A549 (cell line): ENCODE data around the gene NQO1. TPM values are rescaled to one million over a fixed set of nuclear protein-coding genes. Genes with fewer than 3 reads are reported as not detected.

Experiments
- ATAC-seq, 2 experiments: fragments of 200-7000 bp in 1 of 2; fragments of >200 bp in 1 of 2; cut with Nextera tagmentation in 1 of 2; cut with Tn5 transposase in 1 of 2; 3 replicates each; pipeline versions ENCODE4 v1.8.0 to v1.9.1; 2018 to 2020; ENCODE audit warnings: mild to moderate bottlenecking in 1 of 2, moderate library complexity in 1 of 2
- CTCF ChIA-PET: fragments of 300-600 bp; sonication (Branson Sonifier 250); formaldehyde crosslinking; extraction: SDS; loops from one replicate; lab custom pipeline; 2021; ENCODE audit warnings: antibody characterized with exemption, inconsistent platforms; lab: Yijun Ruan, JAX
- POLR2A ChIA-PET: fragments of 350-600 bp; formaldehyde crosslinking; extraction: SDS; loops from one replicate; lab custom pipeline; 2021; ENCODE audit warnings: antibody characterized with exemption, inconsistent platforms; lab: Yijun Ruan, JAX
- DNase-seq, 2 experiments: peaks; one replicate each; pipeline versions ENCODE4 v3.0.0 to v3.0.0-alpha.2; 2011 to 2016; ENCODE audit warnings: low read depth in 1 of 2, low spot score in 1 of 2
- FAIRE-seq: peaks from 2 replicates; lab custom pipeline; 2011; peaks lifted over from hg19 to GRCh38; lab: Jason Lieb, UNC
- H3K27ac ChIP-seq, 2 experiments: fragments of >200 bp; sonication (Bioruptor Twin); formaldehyde crosslinking; 3 replicates each; pipeline ENCODE4 v1.5.1; 2016 to 2017
- H3K4me1 ChIP-seq: fragments of >200 bp; sonication (Bioruptor Twin); formaldehyde crosslinking; 3 replicates; pipeline ENCODE4 v1.6.1; 2016
- H3K4me2 ChIP-seq: fragments of >200 bp; sonication (Bioruptor Twin); formaldehyde crosslinking; 3 replicates; pipeline ENCODE4 v1.6.1; 2016
- H3K4me3 ChIP-seq: fragments of >200 bp; sonication (Bioruptor Twin); formaldehyde crosslinking; 3 replicates; pipeline ENCODE4 v1.5.1; 2016
- H3K9me3 ChIP-seq: fragments of >200 bp; sonication (Bioruptor Twin); formaldehyde crosslinking; 3 replicates; pipeline ENCODE4 v1.6.1; 2016
- CHD2 ChIP-seq: fragments of 150-350 bp; IDR thresholded peaks from 2 replicates; pipeline ENCODE4 v1.6.1; 2014; ENCODE audit warnings: low read length; ENCODE audit not compliant: partially characterized antibody
- EHMT2 ChIP-seq: fragments of 200-600 bp; sonication (generic); IDR thresholded peaks from 2 replicates; pipeline ENCODE4 v1.6.1; 2016; ENCODE audit warnings: antibody characterized with exemption, low read depth, mild to moderate bottlenecking, moderate library complexity
- HDAC2 ChIP-seq: fragments of 200-600 bp; sonication (generic); IDR thresholded peaks from 2 replicates; pipeline ENCODE4 v1.6.1; 2016
- HOXA7 ChIP-seq: fragments of 250-450 bp; sonication (Bioruptor Pico); IDR thresholded peaks from 2 replicates; pipeline ENCODE4 v1.5.0; 2020; ENCODE audit warnings: mild to moderate bottlenecking, moderate library complexity
- HOXB13 ChIP-seq: fragments of 250-450 bp; sonication (Bioruptor Pico); IDR thresholded peaks from 2 replicates; pipeline ENCODE4 v1.5.0; 2020; ENCODE audit warnings: low read depth, mild to moderate bottlenecking, moderate library complexity
- POLR2AphosphoS2 ChIP-seq: conservative IDR thresholded peaks from 2 replicates; pipeline ENCODE4 v1.6.1; 2012; ENCODE audit warnings: low read length, improper control_type of control experiment, inconsistent platforms
- RAD21 ChIP-seq, 2 experiments: fragments of >200 bp in 1 of 2; sonication (Bioruptor Twin) in 1 of 2; formaldehyde crosslinking in 1 of 2; IDR thresholded peaks in 1 of 2; conservative IDR thresholded peaks in 1 of 2; 2 replicates in 1 of 2; 3 replicates in 1 of 2; pipeline ENCODE4 v1.6.1; 2012 to 2018; ENCODE audit warnings: inconsistent platforms in 1 of 2
- RARB ChIP-seq: fragments of 250-450 bp; sonication (Bioruptor Pico); IDR thresholded peaks from 2 replicates; pipeline ENCODE4 v1.8.0; 2021; ENCODE audit warnings: mild to moderate bottlenecking, moderate library complexity
- SMC3 ChIP-seq: fragments of >200 bp; sonication (Bioruptor Twin); formaldehyde crosslinking; IDR thresholded peaks from 3 replicates; pipeline ENCODE4 v1.6.1; 2018; ENCODE audit warnings: inconsistent platforms
- TFCP2L1 ChIP-seq: fragments of 250-450 bp; sonication (Bioruptor Pico); IDR thresholded peaks from 2 replicates; pipeline ENCODE4 v1.5.0; 2021; ENCODE audit warnings: mild to moderate bottlenecking
- ZC3H11A ChIP-seq: fragments of 450-650 bp; IDR thresholded peaks from 2 replicates; pipeline ENCODE4 v1.6.1; 2014; ENCODE audit warnings: antibody characterized with exemption, mild to moderate bottlenecking
- WGBS: methylation state at CpG from one replicate; pipeline ENCODE4 v1.1.6; 2017; ENCODE audit errors: missing lambda C conversion rate; 5-methylcytosine and 5-hydroxymethylcytosine counted together
- polyA plus RNA-seq, 4 experiments: library from polyadenylated mRNA; depleted of rRNA in 3 of 4; stranded (reverse); fragments of >200 nt; fragmentation: RNase III in 1 of 4; extraction: RNeasy Plus Mini Kit Qiagen cat#74134 plus additional on column Dnase treatment in 1 of 4; gene quantifications; 2 replicates in 3 of 4; 3 replicates in 1 of 4; pipeline ENCODE4 v1.2.3, GENCODE V29; 2011 to 2017
- TF ChIP-seq, protein P1 (sequence below): fragments of >200 bp; sonication (Bioruptor Twin); formaldehyde crosslinking; IDR thresholded peaks from 3 replicates; pipeline ENCODE4 v1.5.1; 2016
- TF ChIP-seq, protein P2 (sequence below): fragments of 200-600 bp; sonication (generic); IDR thresholded peaks from 2 replicates; pipeline ENCODE4 v1.6.1; 2016; ENCODE audit warnings: antibody characterized with exemption, mild to moderate bottlenecking, moderate library complexity
- TF ChIP-seq, protein P3 (sequence below): IDR thresholded peaks from 2 replicates; pipeline ENCODE4 v1.6.1; 2012

Gene NQO1
- polyA plus RNA-seq, 2 of the 4 experiments (the other 2 are of a cell fraction): 1,834 to 2,775 TPM

DNA sequence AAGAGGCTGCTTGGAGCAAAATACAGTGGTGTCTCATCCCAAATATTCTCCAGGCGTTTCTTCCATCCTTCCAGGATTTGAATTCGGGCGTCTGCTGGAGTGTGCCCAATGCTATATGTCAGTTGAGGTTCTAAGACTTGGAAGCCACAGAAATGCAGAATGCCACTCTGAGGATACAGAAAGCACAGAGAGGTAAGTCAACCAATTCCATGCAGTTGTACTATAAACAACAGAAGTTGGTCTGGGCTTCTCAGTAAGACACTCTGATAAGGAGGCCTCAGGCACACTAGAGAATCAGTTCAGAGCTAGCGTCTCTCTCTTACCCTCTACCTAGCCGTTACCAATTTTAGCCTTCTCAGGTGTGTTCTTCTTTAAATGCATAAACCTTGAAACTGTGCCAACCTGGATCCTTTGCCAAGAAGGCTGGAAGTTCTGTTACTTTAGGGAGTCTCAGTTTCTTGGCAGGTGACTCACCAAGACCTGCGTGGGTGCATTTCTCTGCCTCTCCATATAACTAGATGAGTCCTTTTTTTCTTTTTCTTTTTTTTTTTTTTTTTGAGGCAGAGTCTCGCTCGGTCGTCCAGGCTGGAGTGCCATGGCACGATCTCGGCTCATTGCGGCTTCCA is 15.1 kb downstream of the NQO1 start:
- H3K4me1 ChIP-seq: peaks cover 60% of the 10 kb centered on the region
- CTCF ChIA-PET: interaction anchor here (0.7 to 5.6 kb wide), 4 partner anchors 13 to 315 kb away, joined by 3 to 54 read pairs (median 28); partner anchors contain the start of genes NOB1 and NQO1
- H3K4me3 ChIP-seq: no peak overlapping the region
- ATAC-seq (peak in 1 of 2 experiments; percentile 4; a peak in 2 of 6 replicates), DNase-seq (no peak), FAIRE-seq (no peak)
- POLR2A ChIA-PET: interaction anchor here (0.9 to 1.7 kb wide), 2 partner anchors 15 to 92 kb away, joined by 3 to 6 read pairs; partner anchors contain the start of gene NQO1
- H3K4me2 ChIP-seq: no peak overlapping the region
- H3K27ac ChIP-seq: no peak overlapping the region
- TF ChIP-seq ZC3H11A (no peak), SMC3 (no peak), HOXB13 (CRISPR knock-in tag) (no peak), EHMT2 (no peak), RARB (CRISPR knock-in tag) (no peak)
- H3K9me3 ChIP-seq: no peaks in the 10 kb centered on the region
- 80% methylated on average over 12 of the region's 12 CpGs for WGBS

GRCh38 chr16:69709456-69710084 is 16.8 kb downstream of the NQO1 start:
- ChIA-PET CTCF (interaction anchor here (0.6 to 5.6 kb wide), 25 partner anchors 9 to 312 kb away, joined by 3 to 54 read pairs (median 4); partner anchors contain the start of genes NOB1 and NQO1), POLR2A (interaction anchor here (0.9 to 2.3 kb wide), 4 partner anchors 17 to 313 kb away, joined by 3 to 6 read pairs (median 4); partner anchors contain the start of genes NOB1 and NQO1)
- H3K4me1 ChIP-seq: peaks cover 59% of the 10 kb centered on the region
- H3K4me3 ChIP-seq: no peak overlapping the region
- ATAC-seq (peak in 1 of 2 experiments; percentile 5; a peak in 1 of 6 replicates), DNase-seq (peak; percentile 58 to 73), FAIRE-seq (no peak)
- H3K4me2 ChIP-seq: no peak overlapping the region
- no peaks in the 10 kb centered on the region for H3K9me3 ChIP-seq
- WGBS: 63% methylated on average over 5 of the region's 5 CpGs
- H3K27ac ChIP-seq: peak overlapping the region in 1 of 2 experiments; percentile 44; a peak in 3 of 6 replicates
- TF ChIP-seq RAD21 (conservative IDR thresholded peaks at IDR 0.05 in 1 of 2, IDR thresholded peaks at IDR 0.05 in 1 of 2) (peak; percentile 68 to 72), SMC3 (peak; percentile 62), CHD2 (no peak)
- TF ChIP-seq, protein P1, sequence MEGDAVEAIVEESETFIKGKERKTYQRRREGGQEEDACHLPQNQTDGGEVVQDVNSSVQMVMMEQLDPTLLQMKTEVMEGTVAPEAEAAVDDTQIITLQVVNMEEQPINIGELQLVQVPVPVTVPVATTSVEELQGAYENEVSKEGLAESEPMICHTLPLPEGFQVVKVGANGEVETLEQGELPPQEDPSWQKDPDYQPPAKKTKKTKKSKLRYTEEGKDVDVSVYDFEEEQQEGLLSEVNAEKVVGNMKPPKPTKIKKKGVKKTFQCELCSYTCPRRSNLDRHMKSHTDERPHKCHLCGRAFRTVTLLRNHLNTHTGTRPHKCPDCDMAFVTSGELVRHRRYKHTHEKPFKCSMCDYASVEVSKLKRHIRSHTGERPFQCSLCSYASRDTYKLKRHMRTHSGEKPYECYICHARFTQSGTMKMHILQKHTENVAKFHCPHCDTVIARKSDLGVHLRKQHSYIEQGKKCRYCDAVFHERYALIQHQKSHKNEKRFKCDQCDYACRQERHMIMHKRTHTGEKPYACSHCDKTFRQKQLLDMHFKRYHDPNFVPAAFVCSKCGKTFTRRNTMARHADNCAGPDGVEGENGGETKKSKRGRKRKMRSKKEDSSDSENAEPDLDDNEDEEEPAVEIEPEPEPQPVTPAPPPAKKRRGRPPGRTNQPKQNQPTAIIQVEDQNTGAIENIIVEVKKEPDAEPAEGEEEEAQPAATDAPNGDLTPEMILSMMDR: peak; percentile 78
- TF ChIP-seq, protein P2, sequence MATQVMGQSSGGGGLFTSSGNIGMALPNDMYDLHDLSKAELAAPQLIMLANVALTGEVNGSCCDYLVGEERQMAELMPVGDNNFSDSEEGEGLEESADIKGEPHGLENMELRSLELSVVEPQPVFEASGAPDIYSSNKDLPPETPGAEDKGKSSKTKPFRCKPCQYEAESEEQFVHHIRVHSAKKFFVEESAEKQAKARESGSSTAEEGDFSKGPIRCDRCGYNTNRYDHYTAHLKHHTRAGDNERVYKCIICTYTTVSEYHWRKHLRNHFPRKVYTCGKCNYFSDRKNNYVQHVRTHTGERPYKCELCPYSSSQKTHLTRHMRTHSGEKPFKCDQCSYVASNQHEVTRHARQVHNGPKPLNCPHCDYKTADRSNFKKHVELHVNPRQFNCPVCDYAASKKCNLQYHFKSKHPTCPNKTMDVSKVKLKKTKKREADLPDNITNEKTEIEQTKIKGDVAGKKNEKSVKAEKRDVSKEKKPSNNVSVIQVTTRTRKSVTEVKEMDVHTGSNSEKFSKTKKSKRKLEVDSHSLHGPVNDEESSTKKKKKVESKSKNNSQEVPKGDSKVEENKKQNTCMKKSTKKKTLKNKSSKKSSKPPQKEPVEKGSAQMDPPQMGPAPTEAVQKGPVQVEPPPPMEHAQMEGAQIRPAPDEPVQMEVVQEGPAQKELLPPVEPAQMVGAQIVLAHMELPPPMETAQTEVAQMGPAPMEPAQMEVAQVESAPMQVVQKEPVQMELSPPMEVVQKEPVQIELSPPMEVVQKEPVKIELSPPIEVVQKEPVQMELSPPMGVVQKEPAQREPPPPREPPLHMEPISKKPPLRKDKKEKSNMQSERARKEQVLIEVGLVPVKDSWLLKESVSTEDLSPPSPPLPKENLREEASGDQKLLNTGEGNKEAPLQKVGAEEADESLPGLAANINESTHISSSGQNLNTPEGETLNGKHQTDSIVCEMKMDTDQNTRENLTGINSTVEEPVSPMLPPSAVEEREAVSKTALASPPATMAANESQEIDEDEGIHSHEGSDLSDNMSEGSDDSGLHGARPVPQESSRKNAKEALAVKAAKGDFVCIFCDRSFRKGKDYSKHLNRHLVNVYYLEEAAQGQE: peak; percentile 6
- TF ChIP-seq, all 56 proteins: peak for 4

DNA sequence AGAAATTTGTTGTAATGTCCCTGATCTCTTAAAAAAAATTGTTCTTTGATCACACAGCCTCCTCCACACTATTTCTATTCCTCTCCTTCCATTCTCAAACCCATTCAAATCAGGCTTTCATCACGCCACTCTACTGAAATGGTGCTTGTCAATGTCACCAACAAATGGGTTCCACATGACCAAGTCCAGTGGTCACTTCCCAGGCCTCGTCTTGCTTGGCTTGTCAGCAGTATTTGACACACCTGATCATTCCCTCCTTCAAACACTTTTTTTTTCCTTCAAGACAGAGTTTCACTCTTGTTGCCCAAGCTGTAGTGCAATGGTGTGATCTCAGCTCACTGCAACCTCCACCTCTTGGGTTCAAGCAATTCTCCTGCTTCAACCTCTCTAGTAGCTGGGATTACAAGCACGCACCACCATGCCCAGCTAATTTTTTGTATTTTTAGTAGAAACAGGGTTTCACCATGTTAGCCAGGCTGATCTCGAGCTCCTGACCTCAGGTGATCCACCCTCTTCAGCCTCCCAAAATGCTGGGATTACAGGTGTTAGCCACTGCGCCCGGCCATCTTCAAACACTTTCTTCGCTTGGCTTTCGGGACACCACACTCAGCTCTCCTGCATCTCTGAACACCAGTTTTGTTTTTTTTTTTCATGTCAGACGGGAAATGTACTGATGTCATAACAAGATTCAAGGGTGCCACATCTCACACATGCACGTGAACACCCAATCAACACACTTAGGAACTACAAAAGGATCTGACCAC is 18.3 kb downstream of the NQO1 start:
- WGBS: 90% methylated on average over 10 of the region's 10 CpGs
- TF ChIP-seq TFCP2L1 (CRISPR knock-in tag) (peak; percentile 23; the same call in 1 of the 2 replicates), HDAC2 (no peak), POLR2AphosphoS2 (peak; percentile 72), HOXA7 (CRISPR knock-in tag) (peak; percentile 14; the same call in 1 of the 2 replicates)
- TF ChIP-seq, protein P3, sequence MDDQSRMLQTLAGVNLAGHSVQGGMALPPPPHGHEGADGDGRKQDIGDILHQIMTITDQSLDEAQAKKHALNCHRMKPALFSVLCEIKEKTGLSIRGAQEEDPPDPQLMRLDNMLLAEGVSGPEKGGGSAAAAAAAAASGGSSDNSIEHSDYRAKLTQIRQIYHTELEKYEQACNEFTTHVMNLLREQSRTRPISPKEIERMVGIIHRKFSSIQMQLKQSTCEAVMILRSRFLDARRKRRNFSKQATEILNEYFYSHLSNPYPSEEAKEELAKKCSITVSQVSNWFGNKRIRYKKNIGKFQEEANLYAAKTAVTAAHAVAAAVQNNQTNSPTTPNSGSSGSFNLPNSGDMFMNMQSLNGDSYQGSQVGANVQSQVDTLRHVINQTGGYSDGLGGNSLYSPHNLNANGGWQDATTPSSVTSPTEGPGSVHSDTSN: 0 out of 2 replicates have a peak, but pooled peaks have one; percentile 23

More for the DNA sequence above, 18.3 kb downstream of the NQO1 start:
- ATAC-seq: 0 out of 6 replicates have a peak, but pooled peaks of 1 of the 2 experiments have one; percentile 1
- H3K9me3 ChIP-seq: no peaks in the 10 kb centered on the region
- H3K4me2 ChIP-seq: no peak overlapping the region
- peak overlapping the region in 1 of 2 experiments; percentile 17; a peak in 2 of 6 replicates for H3K27ac ChIP-seq
- ChIA-PET POLR2A (interaction anchor here (2.3 kb wide), 1 partner anchor 47 kb away, joined by 6 read pairs; the partner anchor contains the start of gene NOB1), CTCF (interaction anchor here (1.0 to 5.6 kb wide), 10 partner anchors 10 to 310 kb away, joined by 3 to 54 read pairs (median 5); partner anchors contain the start of genes NOB1 and NQO1)
- DNase-seq: no peak
- H3K4me1 ChIP-seq: peaks cover 74% of the 10 kb centered on the region
- no peak for FAIRE-seq
- H3K4me3 ChIP-seq: no peak overlapping the region
